H1 (cell line): Measurements from ENCODE around the gene GAK. TPM values are rescaled to one million over a fixed set of nuclear protein-coding genes. Genes with fewer than 3 reads are reported as not detected.
A peak's percentile ranks its signal among the peaks of the same experiment; 100 is the strongest.

ENCODE experiments used
- CTCF ChIA-PET: fragments of 300-600 bp; sonication (Branson Sonifier 250); formaldehyde crosslinking; loops from one replicate; lab custom pipeline; 2021; ENCODE audit not compliant: partially characterized antibody; lab: Charles Lee
- POLR2A ChIA-PET: fragments of 300-600 bp; sonication (Branson Sonifier 250); formaldehyde crosslinking; loops from one replicate; lab custom pipeline; 2021; ENCODE audit warnings: inconsistent platforms; ENCODE audit not compliant: partially characterized antibody; lab: Charles Lee
- DNase-seq, 2 experiments: peaks; one replicate each; pipeline versions ENCODE4 v3.0.0 to v3.0.0-alpha.2; 2010 to 2022; ENCODE audit warnings: low spot score in 2 of 2, low read depth in 1 of 2, mixed read lengths in 1 of 2
- FAIRE-seq: peaks from 2 replicates; lab custom pipeline; 2011; peaks lifted over from hg19 to GRCh38; lab: Jason Lieb, UNC
- H2AFZ ChIP-seq: 2 replicates; pipeline ENCODE4 v1.8.1; 2012; ENCODE audit warnings: low read length, inconsistent platforms
- H2AK5ac ChIP-seq: 2 replicates; pipeline ENCODE4 v1.6.1; 2013; ENCODE audit warnings: low read depth, low read length
- H2BK120ac ChIP-seq: replicated peaks from 2 replicates; pipeline ENCODE3; 2013; ENCODE audit warnings: low read depth, low read length, inconsistent platforms
- H2BK12ac ChIP-seq: 2 replicates; pipeline ENCODE4 v1.6.1; 2013; ENCODE audit warnings: low read depth, low read length
- H2BK15ac ChIP-seq: 2 replicates; pipeline ENCODE4 v1.6.1; 2013; ENCODE audit warnings: low read length
- H2BK20ac ChIP-seq: 2 replicates; pipeline ENCODE4 v1.6.1; 2013; ENCODE audit warnings: low read length
- H2BK5ac ChIP-seq: 2 replicates; pipeline ENCODE4 v1.6.1; 2013; ENCODE audit warnings: low read depth, low read length
- H3K14ac ChIP-seq: 2 replicates; pipeline ENCODE4 v1.6.1; 2013; ENCODE audit warnings: inconsistent platforms; ENCODE audit not compliant: insufficient read length
- H3K18ac ChIP-seq: 2 replicates; pipeline ENCODE4 v1.6.1; 2013; ENCODE audit warnings: low read length; ENCODE audit errors: extremely low read depth
- H3K23ac ChIP-seq: 2 replicates; pipeline ENCODE4 v1.6.1; 2013; ENCODE audit warnings: inconsistent platforms; ENCODE audit not compliant: insufficient read length
- H3K23me2 ChIP-seq: 2 replicates; pipeline ENCODE4 v1.6.1; 2013; ENCODE audit warnings: low read depth, low read length
- H3K27ac ChIP-seq: 2 replicates; pipeline ENCODE4 v1.6.1; 2011; ENCODE audit warnings: low read depth, low read length, inconsistent platforms
- H3K27me3 ChIP-seq, 4 experiments: replicated peaks in 1 of 4; 1 replicate in 1 of 4; 2 replicates in 3 of 4; pipeline versions ENCODE4 v1.6.1 to v1.8.1; 2011 to 2013; ENCODE audit warnings: low read length in 3 of 4, mild to moderate bottlenecking in 3 of 4, inconsistent platforms in 2 of 4, mixed read lengths in 2 of 4, moderate library complexity in 1 of 4; ENCODE audit not compliant: control insufficient read depth in 3 of 4, insufficient read depth in 3 of 4; ENCODE audit errors: extremely low read depth in 1 of 4
- H3K36me3 ChIP-seq, 4 experiments: 2 replicates each; pipeline versions ENCODE4 v1.6.1 to v1.8.1; 2011 to 2013; ENCODE audit warnings: mild to moderate bottlenecking in 4 of 4, low read length in 3 of 4, moderate library complexity in 2 of 4, control low read depth in 1 of 4, inconsistent platforms in 1 of 4; ENCODE audit not compliant: insufficient read depth in 4 of 4, control insufficient read depth in 2 of 4
- H3K4ac ChIP-seq: replicated peaks from 2 replicates; pipeline ENCODE3; 2013; ENCODE audit warnings: low read length, low read depth, mixed read lengths, inconsistent platforms; ENCODE audit not compliant: insufficient read length
- H3K4me1 ChIP-seq, 4 experiments: replicated peaks in 1 of 4; 1 replicate in 1 of 4; 2 replicates in 3 of 4; pipeline versions ENCODE4 v1.6.1 to v1.8.1; 2011 to 2013; ENCODE audit warnings: low read length in 3 of 4, inconsistent platforms in 2 of 4, mixed read lengths in 1 of 4; ENCODE audit not compliant: insufficient read depth in 4 of 4, control insufficient read depth in 3 of 4
- H3K4me2 ChIP-seq, 2 experiments: 2 replicates each; pipeline versions ENCODE4 v1.6.1 to v1.8.1; 2011 to 2013; ENCODE audit warnings: low read depth in 2 of 2, low read length in 2 of 2, control low read depth in 1 of 2, inconsistent platforms in 1 of 2, mild to moderate bottlenecking in 1 of 2; ENCODE audit not compliant: insufficient read depth in 1 of 2
- H3K4me3 ChIP-seq, 4 experiments: fragments of 200-600, 300-600 bp in 1 of 4; sonication (generic), shearing (Covaris generic), sonication (Bioruptor Twin) in 1 of 4; 2 replicates each; pipeline versions ENCODE4 v1.5.1 to v1.8.1; 2011 to 2016; ENCODE audit warnings: low read length in 4 of 4, low read depth in 3 of 4, control low read depth in 2 of 4, inconsistent platforms in 2 of 4, mild to moderate bottlenecking in 2 of 4, mixed read lengths in 1 of 4, moderate library complexity in 1 of 4; ENCODE audit not compliant: insufficient read depth in 2 of 4; ENCODE audit errors: extremely low read depth in 1 of 4
- H3K56ac ChIP-seq: replicated peaks from 2 replicates; pipeline ENCODE3; 2013; ENCODE audit warnings: low read depth, mild to moderate bottlenecking, mixed read lengths, low read length, inconsistent platforms; ENCODE audit not compliant: insufficient read length
- H3K79me1 ChIP-seq: 2 replicates; pipeline ENCODE4 v1.6.1; 2013; ENCODE audit warnings: low read depth, low read length, control low read depth
- H3K79me2 ChIP-seq, 2 experiments: 2 replicates each; pipeline versions ENCODE4 v1.6.1 to v1.8.1; 2012 to 2013; ENCODE audit warnings: low read length in 2 of 2, mild to moderate bottlenecking in 2 of 2, inconsistent platforms in 1 of 2; ENCODE audit not compliant: insufficient read depth in 2 of 2, control insufficient read depth in 1 of 2
- H3K9ac ChIP-seq, 4 experiments: replicated peaks in 1 of 4; 1 replicate in 1 of 4; 2 replicates in 3 of 4; pipeline versions ENCODE4 v1.6.1 to v1.8.1; 2011 to 2013; ENCODE audit warnings: low read depth in 3 of 4, low read length in 3 of 4, control low read depth in 2 of 4, mild to moderate bottlenecking in 2 of 4, moderate library complexity in 2 of 4, inconsistent platforms in 1 of 4; ENCODE audit errors: extremely low read depth in 1 of 4
- H3K9me3 ChIP-seq, 2 experiments: 2 replicates each; pipeline versions ENCODE4 v1.6.1 to v1.8.1; 2012 to 2013; ENCODE audit warnings: mild to moderate bottlenecking in 2 of 2, moderate library complexity in 2 of 2, control low read depth in 1 of 2, inconsistent platforms in 1 of 2, low read depth in 1 of 2, low read length in 1 of 2, mixed read lengths in 1 of 2; ENCODE audit not compliant: insufficient read depth in 2 of 2
- H4K20me1 ChIP-seq, 2 experiments: replicated peaks in 1 of 2; 2 replicates each; pipeline versions ENCODE3 to v1.8.1; 2011 to 2013; ENCODE audit warnings: inconsistent platforms in 2 of 2, low read length in 2 of 2, mild to moderate bottlenecking in 1 of 2; ENCODE audit not compliant: insufficient read depth in 2 of 2, control insufficient read depth in 1 of 2
- H4K5ac ChIP-seq: 2 replicates; pipeline ENCODE4 v1.6.1; 2013; ENCODE audit warnings: low read length, low read depth, mixed read lengths, inconsistent platforms; ENCODE audit not compliant: insufficient read length
- H4K8ac ChIP-seq: 2 replicates; pipeline ENCODE4 v1.8.0; 2013; ENCODE audit warnings: mild to moderate bottlenecking, moderate library complexity, low read length, inconsistent platforms; ENCODE audit not compliant: insufficient read depth; ENCODE audit errors: extremely low read depth
- H4K91ac ChIP-seq: replicated peaks from 2 replicates; pipeline ENCODE3; 2013; ENCODE audit warnings: low read length, mixed read lengths, inconsistent platforms; ENCODE audit not compliant: insufficient read length
- ASH2L ChIP-seq: fragments of 200-600, 300-600 bp; sonication (generic); IDR thresholded peaks from one replicate; pipeline ENCODE4 v1.7.1; 2017; ENCODE audit warnings: low read length
- GABPA ChIP-seq: IDR thresholded peaks from 2 replicates; pipeline ENCODE4 v1.6.1; 2011; ENCODE audit warnings: mild to moderate bottlenecking, low read length, moderate library complexity, borderline replicate concordance; ENCODE audit not compliant: insufficient read depth
- POLR2AphosphoS5 ChIP-seq: IDR thresholded peaks from 2 replicates; pipeline ENCODE4 v1.6.1; 2011; ENCODE audit warnings: low read depth, low read length
- POU5F1 ChIP-seq: IDR thresholded peaks from 2 replicates; pipeline ENCODE4 v1.6.1; 2011; ENCODE audit warnings: low read depth, mild to moderate bottlenecking, low read length, moderate library complexity
- TEAD4 ChIP-seq: IDR thresholded peaks from 2 replicates; pipeline ENCODE4 v1.6.1; 2012; ENCODE audit warnings: low read depth, low read length, inconsistent platforms, mixed read lengths
- WGBS, 2 experiments: shearing (Covaris generic) in 1 of 2; methylation state at CpG; one replicate each; pipeline versions ENCODE4 v1.1.6 to v1.1.7; 2013 to 2015; ENCODE audit warnings: low lambda C conversion rate in 2 of 2, mixed read lengths in 2 of 2, inconsistent platforms in 1 of 2, low coverage in 1 of 2, missing lambda C conversion rate in 1 of 2; ENCODE audit not compliant: insufficient replicate concordance in 2 of 2, insufficient coverage in 1 of 2, insufficient read length in 1 of 2; ENCODE audit errors: extremely low coverage in 1 of 2, missing lambda C conversion rate in 1 of 2; 5-methylcytosine and 5-hydroxymethylcytosine counted together
- polyA plus RNA-seq, 7 experiments: library from polyadenylated mRNA; depleted of rRNA in 3 of 7; stranded (reverse) in 5 of 7; unstranded in 2 of 7; fragments of >200 nt in 5 of 7; fragments of 200-250 nt in 2 of 7; gene quantifications; 1 replicate in 5 of 7; 2 replicates in 1 of 7; 4 replicates in 1 of 7; pipeline versions ENCODE4 v1.2.1 to v1.2.3, GENCODE V29; 2011 to 2013; ENCODE audit warnings: missing spikeins in 2 of 7, mixed read lengths in 2 of 7
- total RNA-seq: library from RNA; stranded (reverse); fragmentation: NEBNext Ultra II Directional; extraction: Animal tissue kit (Norgen Biotek cat#: 25700); gene quantifications from 2 replicates; pipeline ENCODE4 v1.2.1, GENCODE V29; 2021

GAK gene
- total and polyA plus RNA-seq, 2 of the 8 experiments (the other 6 are each of a cell fraction or from before 2014, with no cell fraction given), result 31.5 to 70.8 TPM

- FAIRE-seq, result no peak
- Histone ChIP-seq H2BK5ac (peak overlapping the region; percentile 52), H2AFZ (no peak overlapping the region), H2BK120ac (no peak overlapping the region), H2BK15ac (no peak overlapping the region), H2AK5ac (no peak overlapping the region), H4K8ac (no peak overlapping the region), H4K5ac (no peak overlapping the region), H3K9me3 (no peaks in the 10 kb centered on the region), H3K27ac (no peak overlapping the region), H3K4me1 (peaks cover 0 to 8% (median 0%) of the 10 kb centered on the region in 4 experiments; a peak in 3 of 7 replicates), H2BK12ac (no peak overlapping the region), H3K36me3 (peaks cover 0 to 8% (median 0%) of the 10 kb centered on the region in 4 experiments; a peak in 1 of 8 replicates), H3K23ac (no peak overlapping the region), H3K18ac (no peak overlapping the region), H3K4ac (no peak overlapping the region), H3K79me2 (no peaks in the 10 kb centered on the region), H3K23me2 (no peaks in the 10 kb centered on the region), H3K4me3 (no peak overlapping the region), H3K56ac (no peak overlapping the region), H3K79me1 (peaks cover 6% of the 10 kb centered on the region), H2BK20ac (no peak overlapping the region), H4K91ac (no peak overlapping the region), H3K27me3 (no peaks in the 10 kb centered on the region), H3K4me2 (no peak overlapping the region), H4K20me1 (peaks cover 2 to 16% of the 10 kb centered on the region in 2 experiments), H3K14ac (no peak overlapping the region), H3K9ac (no peak overlapping the region)
- POLR2A ChIA-PET, result interaction anchor here (0.6 to 1.0 kb wide), 2 partner anchors 17 to 133 kb away, joined by 3 to 6 read pairs; no protein-coding TSS in a partner anchor
- WGBS, 2 experiments, result 93% methylated on average over 12 of the region's 12 CpGs; no CpG with 5 or more reads in 1 of the 2 experiments
- TF ChIP-seq ASH2L (no peak), GABPA (no peak), POLR2AphosphoS5 (no peak), POU5F1 (no peak), TEAD4 (no peak)
- DNase-seq, result no peak
- CTCF ChIA-PET, result interaction anchor here (1.0 to 1.5 kb wide), 4 partner anchors 9 to 94 kb away, joined by 3 to 5 read pairs (median 3); partner anchors contain the start of genes GAK and TMEM175
Measured at GRCh38 chr4:899556-899906, 32.6 kb downstream of the GAK start.
